ENCODE results near the gene HES5.

HES5 gene

GRCh38 chr1:2514863-2515762 is 14.9 kb downstream of the HES5 start:
- TF ChIP-seq, protein P1, sequence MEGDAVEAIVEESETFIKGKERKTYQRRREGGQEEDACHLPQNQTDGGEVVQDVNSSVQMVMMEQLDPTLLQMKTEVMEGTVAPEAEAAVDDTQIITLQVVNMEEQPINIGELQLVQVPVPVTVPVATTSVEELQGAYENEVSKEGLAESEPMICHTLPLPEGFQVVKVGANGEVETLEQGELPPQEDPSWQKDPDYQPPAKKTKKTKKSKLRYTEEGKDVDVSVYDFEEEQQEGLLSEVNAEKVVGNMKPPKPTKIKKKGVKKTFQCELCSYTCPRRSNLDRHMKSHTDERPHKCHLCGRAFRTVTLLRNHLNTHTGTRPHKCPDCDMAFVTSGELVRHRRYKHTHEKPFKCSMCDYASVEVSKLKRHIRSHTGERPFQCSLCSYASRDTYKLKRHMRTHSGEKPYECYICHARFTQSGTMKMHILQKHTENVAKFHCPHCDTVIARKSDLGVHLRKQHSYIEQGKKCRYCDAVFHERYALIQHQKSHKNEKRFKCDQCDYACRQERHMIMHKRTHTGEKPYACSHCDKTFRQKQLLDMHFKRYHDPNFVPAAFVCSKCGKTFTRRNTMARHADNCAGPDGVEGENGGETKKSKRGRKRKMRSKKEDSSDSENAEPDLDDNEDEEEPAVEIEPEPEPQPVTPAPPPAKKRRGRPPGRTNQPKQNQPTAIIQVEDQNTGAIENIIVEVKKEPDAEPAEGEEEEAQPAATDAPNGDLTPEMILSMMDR (IDR thresholded peaks at IDR 0.05) = no peak

DNA sequence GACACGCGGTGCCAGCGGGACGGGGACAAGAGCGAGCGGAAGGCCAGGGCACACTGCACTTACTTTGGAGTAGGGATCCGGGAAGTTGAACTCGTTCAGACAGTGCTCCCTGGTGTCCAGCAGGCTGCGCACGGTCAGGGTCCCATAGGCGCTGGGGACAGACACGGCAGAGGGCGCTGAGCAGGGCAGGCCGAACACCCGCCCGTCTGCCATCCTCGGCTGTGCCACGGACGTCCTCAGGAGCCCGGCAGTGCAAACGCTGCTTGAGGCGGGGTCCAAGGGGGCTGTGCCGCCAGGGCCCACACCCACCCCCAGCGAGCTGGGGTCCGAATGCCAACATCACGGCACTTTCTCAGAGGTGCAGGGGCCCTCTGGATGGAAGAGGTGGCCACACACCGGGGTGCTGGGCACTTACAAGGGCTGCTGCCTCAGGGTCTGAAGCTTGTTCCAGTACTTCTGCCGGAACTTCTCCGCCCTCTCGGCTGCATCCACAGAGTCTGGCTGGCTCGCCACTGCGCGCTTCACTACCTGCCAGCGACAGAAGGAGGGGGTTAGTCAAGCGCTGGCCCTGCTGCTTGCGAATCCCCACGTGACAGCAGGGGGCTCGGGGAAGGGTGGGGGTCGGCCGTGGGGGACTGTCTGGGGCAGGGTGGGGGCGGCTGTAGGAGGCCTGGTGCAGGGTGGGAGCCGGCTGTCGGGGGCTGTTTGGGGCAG is 16.0 kb downstream of the HES5 start:
- TF ChIP-seq, protein P1 (IDR thresholded peaks at IDR 0.05) = no peak

DNA sequence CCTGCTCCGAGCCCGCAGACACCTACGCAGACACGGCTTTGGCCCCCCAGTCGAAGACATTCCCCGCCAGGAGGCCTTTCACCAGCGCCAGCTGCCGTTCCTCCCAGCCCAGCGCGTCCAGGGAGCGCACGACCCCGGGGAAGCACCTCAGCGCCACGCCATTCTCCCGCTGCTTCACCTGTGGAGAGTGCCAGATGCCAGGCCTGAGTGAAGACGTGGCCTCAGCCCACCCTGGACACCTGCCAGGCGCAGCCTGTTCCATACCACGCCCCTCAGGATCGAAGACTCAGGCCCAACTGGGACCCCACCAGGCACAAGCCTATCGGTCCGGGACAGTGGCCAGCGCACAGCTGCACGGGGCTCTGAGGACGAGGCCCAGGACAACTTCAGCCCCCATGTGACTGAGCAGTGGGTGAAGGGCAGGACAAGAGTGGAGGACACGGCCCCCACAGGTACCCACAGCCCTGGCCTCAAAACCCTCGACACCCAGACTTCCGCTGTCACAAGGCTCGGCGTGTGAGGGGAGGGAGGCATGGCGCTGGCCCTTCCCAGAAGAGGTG is 17.1 kb downstream of the HES5 start:
- TF ChIP-seq, protein P1 (IDR thresholded peaks at IDR 0.05) = no peak

GRCh38 chr1:2510366-2511155 is 19.5 kb downstream of the HES5 start:
- TF ChIP-seq, protein P1 (IDR thresholded peaks at IDR 0.05) = no peak

DNA sequence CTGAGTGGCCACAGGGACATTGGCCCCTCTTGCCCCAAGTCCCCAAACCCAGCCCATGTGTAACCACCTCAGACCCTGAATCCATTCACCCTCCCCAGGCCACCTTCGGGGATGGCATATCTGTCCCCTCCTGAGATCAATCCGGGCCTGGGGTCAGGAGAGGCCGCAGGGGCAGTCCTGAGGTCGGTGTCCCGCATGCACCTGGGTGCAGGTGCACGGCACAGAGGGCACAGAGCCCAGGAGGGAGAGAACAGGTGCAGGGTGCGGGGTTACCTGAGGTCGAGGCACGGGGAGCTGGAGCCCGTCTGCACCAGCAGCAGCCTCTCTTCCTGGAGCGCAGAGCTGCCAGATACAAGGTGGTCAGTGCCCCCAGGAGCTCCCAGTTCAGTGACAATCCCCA is 20.5 kb downstream of the HES5 start:
- TF ChIP-seq, protein P1 (IDR thresholded peaks at IDR 0.05) = no peak

GRCh38 chr1:2508751-2509150 is 21.3 kb downstream of the HES5 start:
- TF ChIP-seq, protein P1 (IDR thresholded peaks at IDR 0.05) = no peak

DNA sequence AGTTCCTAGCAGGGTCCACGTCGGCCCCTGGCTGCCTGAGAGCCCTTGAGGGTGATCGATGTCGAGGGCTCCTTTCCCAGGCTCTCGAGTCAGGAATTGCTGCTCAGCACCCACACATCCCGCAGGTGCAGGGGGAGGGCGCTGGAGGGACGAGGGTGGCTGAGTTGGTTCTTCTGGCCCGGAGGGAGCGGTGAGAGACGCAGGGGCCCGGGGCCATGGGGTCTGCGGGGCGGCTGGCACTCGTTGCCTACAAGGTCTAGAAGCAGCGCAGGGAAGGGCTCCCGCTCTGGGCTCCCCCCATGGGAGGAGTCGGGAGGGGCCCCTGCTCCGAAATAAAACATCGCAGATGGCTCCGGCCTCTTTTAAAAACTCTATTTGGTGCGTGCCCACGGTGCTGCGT is 21.9 kb downstream of the HES5 start:
- TF ChIP-seq, protein P1 (IDR thresholded peaks at IDR 0.05) = no peak

All from LNCAP (cell line).